H9 (cell line): ENCODE measurements around the gene TLK2. TPM values are rescaled to one million over a fixed set of nuclear protein-coding genes. Genes with fewer than 3 reads are reported as not detected.
"Not testable (repeated sequence)": the region's sequence is repeated elsewhere in the genome, so short reads cannot be mapped to it uniquely, and the experiment has no call there.

Source experiments
- DNase-seq: peaks from one replicate; pipeline ENCODE4 v3.0.0-alpha.2; 2017
- H2AFZ ChIP-seq: one replicate; pipeline ENCODE4 v1.6.1; 2013; ENCODE audit warnings: mild to moderate bottlenecking, low read length, control low read depth, moderate library complexity
- H2AK5ac ChIP-seq: 2 replicates; pipeline ENCODE4 v1.6.1; 2013; ENCODE audit warnings: low read length, control low read depth, mixed read lengths; ENCODE audit not compliant: insufficient read length
- H2BK120ac ChIP-seq: one replicate; pipeline ENCODE4 v1.6.1; 2013; ENCODE audit warnings: low read depth, mild to moderate bottlenecking, low read length, control low read depth, inconsistent platforms; ENCODE audit not compliant: poor library complexity, severe bottlenecking
- H2BK12ac ChIP-seq: 2 replicates; pipeline ENCODE4 v1.6.1; 2013; ENCODE audit warnings: low read length, control low read depth, mixed read lengths, low read depth; ENCODE audit not compliant: insufficient read length
- H2BK15ac ChIP-seq: 2 replicates; pipeline ENCODE4 v1.6.1; 2013; ENCODE audit warnings: low read depth, low read length, control low read depth
- H2BK20ac ChIP-seq: one replicate; pipeline ENCODE4 v1.6.1; 2013; ENCODE audit warnings: low read depth, mild to moderate bottlenecking, low read length, control low read depth, inconsistent platforms; ENCODE audit not compliant: poor library complexity, severe bottlenecking
- H2BK5ac ChIP-seq: 2 replicates; pipeline ENCODE4 v1.6.1; 2013; ENCODE audit warnings: low read length, control low read depth, mixed read lengths; ENCODE audit not compliant: insufficient read length
- H3K14ac ChIP-seq: 2 replicates; pipeline ENCODE4 v1.6.1; 2013; ENCODE audit warnings: low read length, control low read depth; ENCODE audit not compliant: insufficient read depth
- H3K18ac ChIP-seq: 2 replicates; pipeline ENCODE4 v1.6.1; 2013; ENCODE audit warnings: low read depth, mild to moderate bottlenecking, mixed read lengths, low read length, control low read depth; ENCODE audit not compliant: insufficient read length
- H3K23ac ChIP-seq: 2 replicates; pipeline ENCODE4 v1.6.1; 2013; ENCODE audit warnings: low read length, control low read depth, mixed read lengths, low read depth; ENCODE audit not compliant: insufficient read length
- H3K23me2 ChIP-seq: 2 replicates; pipeline ENCODE4 v1.6.1; 2013; ENCODE audit warnings: low read depth, mild to moderate bottlenecking, mixed read lengths, low read length, control low read depth; ENCODE audit not compliant: insufficient read length, poor library complexity, severe bottlenecking
- H3K27ac ChIP-seq: 2 replicates; pipeline ENCODE4 v1.5.1; 2013; ENCODE audit warnings: low read length, control low read depth, mixed read lengths, low read depth; ENCODE audit not compliant: insufficient read length
- H3K27me3 ChIP-seq: 2 replicates; pipeline ENCODE4 v1.6.1; 2013; ENCODE audit warnings: low read length, control low read depth, inconsistent platforms; ENCODE audit not compliant: insufficient read depth
- H3K4ac ChIP-seq: 2 replicates; pipeline ENCODE4 v1.6.1; 2013; ENCODE audit warnings: low read depth, mild to moderate bottlenecking, control low read depth, inconsistent platforms, low read length, moderate library complexity
- H3K4me1 ChIP-seq: 2 replicates; pipeline ENCODE4 v1.6.1; 2013; ENCODE audit warnings: low read length, control low read depth, inconsistent platforms; ENCODE audit not compliant: insufficient read depth
- H3K4me2 ChIP-seq: 2 replicates; pipeline ENCODE4 v1.6.1; 2013; ENCODE audit warnings: low read length, control low read depth, mixed read lengths; ENCODE audit not compliant: insufficient read length, insufficient read depth
- H3K56ac ChIP-seq: 2 replicates; pipeline ENCODE4 v1.6.1; 2013; ENCODE audit warnings: low read depth, mild to moderate bottlenecking, mixed read lengths, low read length, control low read depth; ENCODE audit not compliant: insufficient read length
- H3K79me1 ChIP-seq: 2 replicates; pipeline ENCODE4 v1.6.1; 2013; ENCODE audit warnings: low read depth, mild to moderate bottlenecking, moderate library complexity, low read length, control low read depth, inconsistent platforms; ENCODE audit not compliant: insufficient read depth, poor library complexity, severe bottlenecking
- H3K79me2 ChIP-seq: 2 replicates; pipeline ENCODE4 v1.6.1; 2013; ENCODE audit warnings: low read length, control low read depth, inconsistent platforms; ENCODE audit not compliant: insufficient read depth
- H3K9ac ChIP-seq: 2 replicates; pipeline ENCODE4 v1.6.1; 2013; ENCODE audit warnings: low read length, control low read depth, mixed read lengths; ENCODE audit not compliant: insufficient read length; ENCODE audit errors: extremely low read depth
- H3K9me3 ChIP-seq: one replicate; pipeline ENCODE4 v1.6.1; 2013; ENCODE audit warnings: low read depth, low read length, inconsistent platforms; ENCODE audit not compliant: control insufficient read depth
- H3T11ph ChIP-seq: one replicate; pipeline ENCODE4 v1.6.1; 2013; ENCODE audit warnings: mild to moderate bottlenecking, low read length, control low read depth, inconsistent platforms
- H4K20me1 ChIP-seq: one replicate; pipeline ENCODE4 v1.6.1; 2013; ENCODE audit not compliant: control insufficient read depth, insufficient read length, insufficient read depth
- H4K5ac ChIP-seq: 2 replicates; pipeline ENCODE4 v1.6.1; 2013; ENCODE audit warnings: low read depth, mild to moderate bottlenecking, mixed read lengths, low read length, control low read depth; ENCODE audit not compliant: insufficient read length
- H4K8ac ChIP-seq: replicated peaks from 2 replicates; pipeline ENCODE4 v1.6.1; 2013; ENCODE audit warnings: low read length, control low read depth, mixed read lengths, low read depth; ENCODE audit not compliant: insufficient read length
- H4K91ac ChIP-seq: 2 replicates; pipeline ENCODE4 v1.6.1; 2013; ENCODE audit warnings: low read depth, mild to moderate bottlenecking, moderate library complexity, mixed read lengths, low read length, control low read depth; ENCODE audit not compliant: insufficient read length
- H3K27ac Mint-ChIP-seq, 3 experiments: 2 replicates in 2 of 3; 3 replicates in 1 of 3; pipeline ENCODE4 v1.8.0; 2020 to 2021; ENCODE audit warnings: mixed read lengths in 3 of 3, mild to moderate bottlenecking in 1 of 3, moderate library complexity in 1 of 3
- H3K27me3 Mint-ChIP-seq: 2 replicates; pipeline ENCODE4 v1.8.0; 2021; ENCODE audit warnings: low read depth, mild to moderate bottlenecking, moderate library complexity, mixed read lengths
- H3K36me3 Mint-ChIP-seq, 3 experiments: 2 replicates in 2 of 3; 3 replicates in 1 of 3; pipeline ENCODE4 v1.8.0; 2020 to 2021; ENCODE audit warnings: low read depth in 3 of 3, mixed read lengths in 3 of 3; ENCODE audit not compliant: insufficient read depth in 1 of 3
- H3K4me1 Mint-ChIP-seq, 2 experiments: 2 replicates each; pipeline ENCODE4 v1.8.0; 2020; ENCODE audit warnings: mixed read lengths in 2 of 2
- H3K4me3 Mint-ChIP-seq, 2 experiments: 2 replicates in 1 of 2; 3 replicates in 1 of 2; pipeline ENCODE4 v1.8.0; 2020 to 2021; ENCODE audit warnings: mild to moderate bottlenecking in 2 of 2, mixed read lengths in 2 of 2, moderate library complexity in 1 of 2
- H3K9me3 Mint-ChIP-seq, 2 experiments: 2 replicates in 1 of 2; 3 replicates in 1 of 2; pipeline ENCODE4 v1.8.0; 2020; ENCODE audit warnings: mild to moderate bottlenecking in 2 of 2, mixed read lengths in 2 of 2, moderate library complexity in 1 of 2
- WGBS: extraction: QIAGEN DNeasy Blood & Tissue Kit; methylation state at CpG from one replicate; pipeline ENCODE4 v1.1.7; 2013; ENCODE audit warnings: missing lambda C conversion rate, low lambda C conversion rate, mixed read lengths; ENCODE audit not compliant: insufficient read length; ENCODE audit errors: extremely low coverage; 5-methylcytosine and 5-hydroxymethylcytosine counted together
- total RNA-seq: library from RNA; stranded (reverse); gene quantifications from 2 replicates; pipeline ENCODE4 v1.2.1, GENCODE V29; 2021
- TF ChIP-seq, protein P1 (sequence below): fragments of 200-600 bp; sonication (generic); conservative IDR thresholded peaks from 3 replicates; pipeline ENCODE4 v1.8.0; 2021; ENCODE audit warnings: antibody characterized with exemption, mild to moderate bottlenecking

The TLK2 gene
- total RNA-seq, 1 experiment from 2014 or later = 63.7 TPM

DNA sequence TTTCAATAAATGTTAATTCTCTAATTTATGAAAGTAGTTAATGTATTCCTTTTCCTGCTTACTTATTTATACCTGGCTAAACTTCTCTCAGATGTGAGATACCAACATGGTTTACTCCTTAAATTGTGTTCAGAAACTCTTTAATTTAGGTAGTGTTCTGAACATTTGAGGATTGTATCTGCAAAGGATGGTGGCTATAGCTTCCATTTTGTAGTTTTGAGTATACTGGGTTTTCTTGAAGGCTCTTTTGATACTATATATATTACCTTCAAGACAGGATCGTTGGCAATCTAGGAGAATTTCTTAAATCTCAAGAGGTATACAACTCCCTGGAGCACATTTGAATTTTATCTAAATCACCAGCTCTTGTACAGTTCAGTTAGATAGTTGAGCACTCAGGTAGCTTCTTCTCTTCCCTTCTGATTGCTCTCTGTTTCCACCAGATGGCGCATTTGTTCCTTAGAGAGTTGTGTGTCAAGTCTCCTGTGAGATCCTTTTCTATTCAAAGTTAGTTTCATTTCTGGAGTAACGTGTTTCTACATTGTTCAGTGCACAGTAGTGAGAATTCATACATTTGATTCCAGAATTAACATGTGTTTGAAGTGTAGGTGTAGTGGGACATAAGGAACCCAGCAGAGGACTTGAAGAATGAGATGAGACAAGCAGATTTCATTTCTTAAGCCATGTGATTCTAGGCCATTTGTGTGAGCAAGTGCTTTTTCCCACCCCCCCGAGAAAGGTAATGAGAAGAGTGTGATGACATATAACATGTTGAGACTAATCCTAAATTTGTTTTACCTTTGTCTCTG lies 74.4 kb downstream of the TLK2 start:
- H3K9ac ChIP-seq, H4K8ac ChIP-seq, H2BK12ac ChIP-seq, H3K4me2 ChIP-seq, H4K20me1 ChIP-seq, H2BK5ac ChIP-seq, H3K4me3 Mint-ChIP-seq, H3K18ac ChIP-seq, H3K23me2 ChIP-seq, H3K9me3 ChIP-seq, H3K27me3 Mint-ChIP-seq, H3K79me1 ChIP-seq, H3K4ac ChIP-seq, H2BK20ac ChIP-seq, H3K4me1 Mint-ChIP-seq, H2AFZ ChIP-seq, H3K79me2 ChIP-seq, H3K56ac ChIP-seq, H3K14ac ChIP-seq, H2AK5ac ChIP-seq, H3K23ac ChIP-seq, H3K9me3 Mint-ChIP-seq, H4K91ac ChIP-seq, H3K27ac ChIP-seq, H2BK120ac ChIP-seq, DNase-seq, H2BK15ac ChIP-seq, H3K27me3 ChIP-seq, H4K5ac ChIP-seq, H3K4me1 ChIP-seq, H3T11ph ChIP-seq: not testable (repeated sequence)
- TF ChIP-seq, protein P1, sequence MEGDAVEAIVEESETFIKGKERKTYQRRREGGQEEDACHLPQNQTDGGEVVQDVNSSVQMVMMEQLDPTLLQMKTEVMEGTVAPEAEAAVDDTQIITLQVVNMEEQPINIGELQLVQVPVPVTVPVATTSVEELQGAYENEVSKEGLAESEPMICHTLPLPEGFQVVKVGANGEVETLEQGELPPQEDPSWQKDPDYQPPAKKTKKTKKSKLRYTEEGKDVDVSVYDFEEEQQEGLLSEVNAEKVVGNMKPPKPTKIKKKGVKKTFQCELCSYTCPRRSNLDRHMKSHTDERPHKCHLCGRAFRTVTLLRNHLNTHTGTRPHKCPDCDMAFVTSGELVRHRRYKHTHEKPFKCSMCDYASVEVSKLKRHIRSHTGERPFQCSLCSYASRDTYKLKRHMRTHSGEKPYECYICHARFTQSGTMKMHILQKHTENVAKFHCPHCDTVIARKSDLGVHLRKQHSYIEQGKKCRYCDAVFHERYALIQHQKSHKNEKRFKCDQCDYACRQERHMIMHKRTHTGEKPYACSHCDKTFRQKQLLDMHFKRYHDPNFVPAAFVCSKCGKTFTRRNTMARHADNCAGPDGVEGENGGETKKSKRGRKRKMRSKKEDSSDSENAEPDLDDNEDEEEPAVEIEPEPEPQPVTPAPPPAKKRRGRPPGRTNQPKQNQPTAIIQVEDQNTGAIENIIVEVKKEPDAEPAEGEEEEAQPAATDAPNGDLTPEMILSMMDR = peak; percentile 71
- Mint-ChIP-seq H3K36me3 (peaks cover 4 to 20% (median 16%) of the 10 kb centered on the region in 3 experiments; a peak in 6 of 7 replicates), H3K27ac (peak overlapping the region in 2 of 3 experiments; percentile 39 to 76; a peak in 1 of 7 replicates)
- no CpG with 5 or more reads among the region's 4 CpGs for WGBS

DNA sequence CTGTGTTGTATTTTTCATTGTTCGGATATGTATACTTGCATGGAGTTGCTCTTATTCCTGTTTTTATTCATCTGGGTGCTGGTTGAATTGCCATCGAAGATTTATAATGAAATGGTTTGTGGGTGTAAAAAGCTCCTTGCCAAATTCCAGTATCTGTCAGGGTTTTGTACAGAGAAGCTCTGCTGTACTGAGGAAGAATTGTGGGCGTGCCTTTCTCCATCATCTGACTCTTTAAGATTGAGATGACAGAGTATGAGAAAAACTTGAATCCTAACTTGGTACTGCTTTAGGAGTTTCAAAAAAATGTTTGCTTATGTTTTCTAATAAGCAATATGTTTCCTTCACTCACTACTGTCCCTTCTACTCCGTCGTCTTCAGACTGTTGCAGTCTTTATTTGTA lies 78.9 kb downstream of the TLK2 start:
- not testable (repeated sequence) for H3K23me2 ChIP-seq, H3K56ac ChIP-seq, H3K27me3 Mint-ChIP-seq, H3K18ac ChIP-seq, H4K5ac ChIP-seq, H2AFZ ChIP-seq, H4K20me1 ChIP-seq, H4K8ac ChIP-seq, H3K9me3 ChIP-seq, H2BK20ac ChIP-seq, H3K79me2 ChIP-seq, H2BK15ac ChIP-seq, H4K91ac ChIP-seq, H2AK5ac ChIP-seq, H3T11ph ChIP-seq, H3K4me3 Mint-ChIP-seq, H3K27me3 ChIP-seq, H3K14ac ChIP-seq, H3K4me2 ChIP-seq, DNase-seq, H3K4ac ChIP-seq, H3K4me1 ChIP-seq, H3K27ac ChIP-seq, H3K23ac ChIP-seq, H2BK120ac ChIP-seq, H3K9ac ChIP-seq, H3K9me3 Mint-ChIP-seq, H3K79me1 ChIP-seq, H2BK5ac ChIP-seq, H2BK12ac ChIP-seq
- WGBS = no CpG with 5 or more reads among the region's 5 CpGs
- H3K4me1 Mint-ChIP-seq = peaks cover 6 to 12% of the 10 kb centered on the region in 2 experiments
- H3K27ac Mint-ChIP-seq = peak overlapping the region in 1 of 3 experiments; percentile 56; a peak in 1 of 7 replicates
- peaks cover 11 to 44% (median 30%) of the 10 kb centered on the region in 3 experiments; a peak in 6 of 7 replicates for H3K36me3 Mint-ChIP-seq
